PC-3 (cell line): Measurements from ENCODE around the gene CYP19A1. TPM values are rescaled to one million over a fixed set of nuclear protein-coding genes. Genes with fewer than 3 reads are reported as not detected.
A peak's percentile ranks its signal among the peaks of the same experiment; 100 is the strongest.

Experiments used
- ATAC-seq: fragments of 200-7000 bp; cut with Tn5 transposase; 2 replicates; pipeline ENCODE4 v1.9.1; 2020; ENCODE audit warnings: mild to moderate bottlenecking, moderate library complexity
- BruUV-seq: library from RNA; stranded (reverse); fragments of 400-500 nt; replicated peaks from 2 replicates; lab custom pipeline; 2021; lab: Mats Ljungman, UMichigan
- CTCF ChIA-PET: fragments of 300-600 bp; sonication (Branson Sonifier 250); formaldehyde crosslinking; loops from one replicate; lab custom pipeline; 2022; ENCODE audit warnings: antibody characterized with exemption; lab: Charles Lee
- POLR2A ChIA-PET: fragments of 300-600 bp; sonication (Branson Sonifier 250); formaldehyde crosslinking; loops from one replicate; lab custom pipeline; 2022; ENCODE audit warnings: antibody characterized with exemption; ENCODE audit not compliant: unreplicated experiment; lab: Charles Lee
- DNase-seq: peaks from one replicate; pipeline ENCODE4 v3.0.0-alpha.2; 2015
- H2AFZ ChIP-seq: fragments of 300-600 bp; sonication (generic); 2 replicates; pipeline ENCODE4 v1.6.0; 2016; ENCODE audit warnings: antibody characterized with exemption, low read length
- H3F3A ChIP-seq: fragments of 300-600 bp; sonication (generic); one replicate; pipeline ENCODE4 v1.6.0; 2017; ENCODE audit warnings: antibody characterized with exemption, low read length, control low read depth, mild to moderate bottlenecking; ENCODE audit not compliant: unreplicated experiment
- H3K27ac ChIP-seq: fragments of 300-600 bp; sonication (generic); 2 replicates; pipeline ENCODE4 v1.5.1; 2016; ENCODE audit warnings: mild to moderate bottlenecking, low read length
- H3K27me3 ChIP-seq: fragments of 300-600 bp; sonication (generic); 2 replicates; pipeline ENCODE4 v1.6.1; 2016; ENCODE audit warnings: low read length, mixed read lengths
- H3K36me3 ChIP-seq: fragments of 300-600 bp; sonication (generic); 2 replicates; pipeline ENCODE4 v1.6.1; 2016; ENCODE audit warnings: low read depth, mixed run types, low read length, mixed read lengths
- H3K4me1 ChIP-seq: fragments of 300-600 bp; sonication (generic); 2 replicates; pipeline ENCODE4 v1.5.1; 2016; ENCODE audit warnings: low read length; ENCODE audit not compliant: insufficient read depth
- H3K4me2 ChIP-seq: fragments of 300-600 bp; sonication (generic); 2 replicates; pipeline ENCODE4 v1.6.0; 2016; ENCODE audit warnings: low read length
- H3K4me3 ChIP-seq: fragments of 300-600 bp; sonication (generic); 2 replicates; pipeline ENCODE4 v1.5.1; 2016; ENCODE audit warnings: mild to moderate bottlenecking, low read length, mixed read lengths
- H3K79me2 ChIP-seq: fragments of 300-600 bp; sonication (generic); 2 replicates; pipeline ENCODE4 v1.6.1; 2017; ENCODE audit warnings: low read length, mixed read lengths
- H3K9ac ChIP-seq: fragments of 300-600 bp; sonication (generic); 2 replicates; pipeline ENCODE4 v1.6.0; 2016; ENCODE audit warnings: mild to moderate bottlenecking, low read length
- H3K9me2 ChIP-seq: fragments of 300-600 bp; sonication (generic); replicated peaks from 2 replicates; pipeline ENCODE4 v1.6.1; 2016; ENCODE audit warnings: mixed run types, low read length, mixed read lengths
- H3K9me3 ChIP-seq: fragments of 300-600 bp; sonication (generic); 2 replicates; pipeline ENCODE4 v1.6.1; 2016; ENCODE audit warnings: low read length, mixed read lengths
- H4K20me1 ChIP-seq: fragments of 300-600 bp; sonication (generic); 2 replicates; pipeline ENCODE4 v1.6.1; 2016; ENCODE audit warnings: low read length, mixed read lengths
- CTCF ChIP-seq: fragments of 300-600 bp; sonication (generic); conservative IDR thresholded peaks from 2 replicates; pipeline ENCODE4 v1.5.1; 2017; ENCODE audit warnings: antibody characterized with exemption, low read depth, mild to moderate bottlenecking, low read length
- EZH2 ChIP-seq: fragments of 300-600 bp; sonication (generic); IDR thresholded peaks from one replicate; pipeline ENCODE4 v1.6.1; 2017; ENCODE audit warnings: antibody characterized with exemption, mild to moderate bottlenecking, low read length; ENCODE audit not compliant: unreplicated experiment
- EZH2phosphoT487 ChIP-seq: fragments of 300-600 bp; sonication (generic); IDR thresholded peaks from 2 replicates; pipeline ENCODE4 v1.6.1; 2018; ENCODE audit warnings: mild to moderate bottlenecking, antibody characterized with exemption, low read length, borderline replicate concordance
- intact Hi-C: fragments of 100-400 bp; cut with micrococcal nuclease; formaldehyde crosslinking; loops from 2 replicates; pipeline ENCODE4 v1.9.0; 2023
- total RNA-seq: library from RNA; depleted of rRNA; stranded (reverse); fragments of >200 nt; gene quantifications from 2 replicates; pipeline ENCODE4 v1.2.3, GENCODE V29; 2014

The CYP19A1 gene
- total RNA-seq, 1 experiment from 2014 or later = not detected

- TSS peak; percentile 39 for BruUV-seq
Observed at GRCh38 chr15:51312166-51313073, 26.0 kb downstream of the CYP19A1 start.

GRCh38 chr15:51311510-51311909 lies 26.9 kb downstream of the CYP19A1 start:
- no peak overlapping the region for H2AFZ ChIP-seq
- ChIA-PET POLR2A (no interaction called here), CTCF (no interaction called here)
- H3K4me2 ChIP-seq = no peak overlapping the region
- H3K9me2 ChIP-seq = no peaks in the 10 kb centered on the region
- no peak overlapping the region for H3K27ac ChIP-seq
- H3K4me1 ChIP-seq = peaks cover 13% of the 10 kb centered on the region
- ATAC-seq (no peak), DNase-seq (no peak)
- no peaks in the 10 kb centered on the region for H4K20me1 ChIP-seq
- no peaks in the 10 kb centered on the region for H3K9me3 ChIP-seq
- H3K79me2 ChIP-seq = no peaks in the 10 kb centered on the region
- no TSS peak for BruUV-seq
- H3F3A ChIP-seq = no peaks in the 10 kb centered on the region
- no peaks in the 10 kb centered on the region for H3K36me3 ChIP-seq
- H3K27me3 ChIP-seq = no peaks in the 10 kb centered on the region; the same call in 1 of the 2 replicates
- H3K9ac ChIP-seq = no peak overlapping the region
- H3K4me3 ChIP-seq = no peak overlapping the region
- TF ChIP-seq EZH2phosphoT487 (no peak), EZH2 (no peak), CTCF (no peak)
- intact Hi-C loops = loop anchor here (5.0 kb wide), 1 partner anchor 56 kb away; no protein-coding TSS in a partner anchor

More at GRCh38 chr15:51312166-51313073, 26.0 kb downstream of the CYP19A1 start:
- Histone ChIP-seq H3K79me2 (no peaks in the 10 kb centered on the region), H3F3A (no peaks in the 10 kb centered on the region), H3K9me3 (no peaks in the 10 kb centered on the region), H3K4me2 (no peak overlapping the region), H4K20me1 (no peaks in the 10 kb centered on the region), H3K9me2 (no peaks in the 10 kb centered on the region), H3K9ac (no peak overlapping the region), H3K27me3 (no peaks in the 10 kb centered on the region), H2AFZ (no peak overlapping the region), H3K36me3 (no peaks in the 10 kb centered on the region), H3K4me3 (no peak overlapping the region), H3K4me1 (peaks cover 13% of the 10 kb centered on the region), H3K27ac (peak overlapping the region; percentile 45)
- TF ChIP-seq EZH2phosphoT487 (no peak), CTCF (no peak), EZH2 (no peak)
- peak; percentile 29 for DNase-seq
- ChIA-PET CTCF (no interaction called here), POLR2A (interaction anchor here (0.7 kb wide), 1 partner anchor 64 kb away, joined by 4 read pairs; no protein-coding TSS in a partner anchor)
- intact Hi-C loops = loop anchor here (2.0 to 5.0 kb wide), 2 partner anchors 26 to 55 kb away; no protein-coding TSS in a partner anchor
- peak; percentile 93 for ATAC-seq

GRCh38 chr15:51310064-51310463 lies 28.3 kb downstream of the CYP19A1 start:
- TF ChIP-seq CTCF = no peak
- no peak for TF ChIP-seq EZH2
- no peak for TF ChIP-seq EZH2phosphoT487
- H3K4me2 ChIP-seq = no peak overlapping the region
- H3K9me2 ChIP-seq = no peaks in the 10 kb centered on the region
- H3K79me2 ChIP-seq = no peaks in the 10 kb centered on the region
- intact Hi-C loops = loop anchor here (5.0 kb wide), 1 partner anchor 57 kb away; no protein-coding TSS in a partner anchor
- no peak overlapping the region for H3K27ac ChIP-seq
- no peaks in the 10 kb centered on the region for H3K9me3 ChIP-seq
- ChIA-PET POLR2A (no interaction called here), CTCF (no interaction called here)
- H4K20me1 ChIP-seq = no peaks in the 10 kb centered on the region
- no peaks in the 10 kb centered on the region for H3F3A ChIP-seq
- H2AFZ ChIP-seq = no peak overlapping the region
- no peaks in the 10 kb centered on the region; the same call in 1 of the 2 replicates for H3K27me3 ChIP-seq
- ATAC-seq (no peak), DNase-seq (no peak)
- H3K4me1 ChIP-seq = peaks cover 13% of the 10 kb centered on the region
- no peak overlapping the region for H3K4me3 ChIP-seq
- H3K36me3 ChIP-seq = no peaks in the 10 kb centered on the region
- H3K9ac ChIP-seq = no peak overlapping the region
- no TSS peak for BruUV-seq
